Measurements from ENCODE around the gene MX1.

GRCh38 chr21:41377715-41378114, 48.3 kb upstream of the MX1 start:
- TF ChIP-seq CTCF (IDR thresholded peaks at IDR 0.05) (no peak), POLR2A (IDR thresholded peaks at IDR 0.05) (no peak)

All from body of pancreas (tissue), 4 donors.